Measurements from ENCODE around the gene ANKS3.

ANKS3 gene, protein sequence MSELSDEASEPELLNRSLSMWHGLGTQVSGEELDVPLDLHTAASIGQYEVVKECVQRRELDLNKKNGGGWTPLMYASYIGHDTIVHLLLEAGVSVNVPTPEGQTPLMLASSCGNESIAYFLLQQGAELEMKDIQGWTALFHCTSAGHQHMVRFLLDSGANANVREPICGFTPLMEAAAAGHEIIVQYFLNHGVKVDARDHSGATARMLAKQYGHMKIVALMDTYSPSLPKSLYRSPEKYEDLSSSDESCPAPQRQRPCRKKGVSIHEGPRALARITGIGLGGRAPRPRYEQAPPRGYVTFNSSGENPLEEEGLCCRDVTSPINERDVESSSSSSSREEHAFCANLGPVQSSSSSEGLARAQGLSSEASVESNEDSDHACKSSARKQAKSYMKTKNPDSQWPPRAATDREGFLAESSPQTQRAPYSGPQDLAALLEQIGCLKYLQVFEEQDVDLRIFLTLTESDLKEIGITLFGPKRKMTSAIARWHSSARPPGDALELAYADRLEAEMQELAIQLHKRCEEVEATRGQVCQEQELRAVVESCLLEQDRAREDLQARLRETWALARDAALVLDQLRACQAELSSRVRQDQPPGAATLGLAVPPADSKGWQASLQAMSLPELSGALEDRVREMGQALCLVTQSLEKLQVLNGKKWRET

DNA sequence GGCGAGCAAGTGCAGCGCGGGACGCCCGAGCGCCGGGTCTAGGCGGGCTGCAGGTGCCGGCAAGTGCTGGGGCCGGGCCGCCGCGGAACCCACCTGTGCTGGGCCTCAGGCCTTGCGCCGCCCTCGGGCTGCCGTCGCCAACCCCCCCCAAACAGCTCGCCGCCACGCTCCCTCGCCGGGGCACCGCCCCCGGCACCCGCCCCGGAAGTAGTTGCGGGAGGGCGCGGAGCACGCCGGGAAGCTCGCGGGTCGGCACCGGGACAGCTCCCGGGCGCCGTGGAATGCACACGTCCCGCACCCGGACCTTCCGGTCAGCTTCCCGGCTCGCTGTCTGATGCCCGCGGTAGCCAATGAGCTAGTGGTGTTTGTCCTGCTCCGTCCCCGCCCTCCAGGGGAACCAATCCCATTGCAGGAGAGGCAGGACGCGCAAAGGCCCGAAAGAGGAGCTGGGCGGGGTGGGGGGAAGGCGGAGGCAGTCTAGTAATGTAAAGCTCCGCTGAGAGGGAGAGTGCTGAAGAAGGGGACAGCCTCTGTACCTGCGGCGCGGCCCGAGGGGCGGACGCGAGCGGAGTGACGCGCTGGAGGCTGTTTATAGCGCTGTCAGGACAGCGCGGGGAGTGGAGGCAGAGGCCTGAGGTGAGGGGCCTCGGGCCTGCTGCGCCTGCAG lies at the start of gene ANKS3, which contains the start of gene DNAAF8:
Gene ANKS3 (minus strand): TSS at position 209 of the 667 bp plus-strand sequence. CDS start 4,122 bp downstream, outside the sequence.
Gene DNAAF8 (plus strand): TSS at position 475 of the 667 bp plus-strand sequence. CDS start 1,978 bp downstream, outside the sequence.
- DNase-seq, result peak; percentile 40 to 47

GRCh38 chr16:4783251-4783950 lies 49.3 kb upstream of the ANKS3 start:
- DNase-seq, result no peak

DNA sequence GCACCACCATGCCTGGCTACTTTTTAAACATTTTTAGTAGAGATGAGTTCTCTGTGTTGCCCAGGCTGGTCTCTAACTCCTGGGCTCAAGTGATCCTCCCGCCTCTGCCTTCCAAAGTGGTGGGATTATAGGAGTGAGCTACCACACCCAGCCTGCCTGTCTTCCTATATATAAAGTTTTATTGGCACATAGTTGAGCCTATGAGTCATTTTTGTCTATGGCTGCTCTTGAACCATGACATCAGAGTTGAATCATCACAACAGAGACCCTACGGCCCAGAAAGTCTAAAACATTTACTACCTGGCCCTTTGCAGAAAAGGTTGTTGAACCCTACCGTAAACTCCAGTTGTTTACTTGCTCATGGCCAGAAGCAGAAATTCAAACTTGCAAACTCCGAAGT lies 46.2 kb upstream of the ANKS3 start:
- DNase-seq, result no peak

DNA sequence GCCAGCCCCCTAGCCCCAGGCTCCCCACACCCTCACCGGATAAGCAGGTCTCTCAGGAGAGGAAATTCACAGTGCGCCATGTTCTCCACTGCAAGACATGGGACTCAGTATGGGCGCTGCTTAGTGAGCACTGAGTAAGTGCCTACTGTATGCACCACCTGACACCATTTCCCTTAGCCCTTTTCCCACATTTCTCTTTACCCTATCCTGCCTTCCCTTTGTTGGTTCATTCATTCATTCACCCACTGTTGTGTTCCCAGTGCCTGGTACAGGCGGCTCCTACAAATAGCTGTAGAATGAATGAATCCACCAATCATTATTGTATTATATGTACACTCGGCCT lies 44.0 kb upstream of the ANKS3 start:
- no peak for DNase-seq

- DNase-seq, result no peak
These were observed 43.4 kb upstream of the ANKS3 start for GRCh38 chr16:4777339-4778049.

DNA sequence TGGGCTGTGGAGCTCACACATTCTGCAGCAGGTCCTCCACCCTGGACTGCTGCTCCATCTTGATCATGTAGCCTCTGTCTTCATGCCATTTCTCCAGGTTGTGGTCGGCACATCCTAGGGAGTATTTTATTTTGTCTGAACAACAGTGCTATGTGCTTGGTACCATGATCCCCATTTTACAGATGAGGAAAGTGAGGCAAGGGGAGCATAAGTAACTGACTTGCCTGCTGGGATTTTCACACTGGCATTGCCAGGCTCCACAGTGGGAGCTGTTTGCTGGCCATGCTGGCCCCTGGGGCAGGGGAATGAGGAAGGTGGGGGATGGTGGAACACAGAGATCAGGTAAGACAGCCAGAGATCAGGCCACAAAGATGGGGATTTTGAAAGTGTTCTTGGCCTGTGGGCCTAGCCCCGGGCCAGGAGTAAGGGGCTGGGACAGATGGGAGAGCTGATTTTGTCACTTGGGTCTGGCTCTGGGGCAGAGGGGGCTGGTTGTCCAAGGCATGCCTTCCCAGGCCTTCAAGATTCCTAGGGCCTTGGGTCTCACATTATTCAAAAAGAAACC lies 42.2 kb upstream of the ANKS3 start:
- DNase-seq, result no peak

- no peak for DNase-seq
These were observed 40.9 kb upstream of the ANKS3 start for GRCh38 chr16:4775005-4775404.

DNA sequence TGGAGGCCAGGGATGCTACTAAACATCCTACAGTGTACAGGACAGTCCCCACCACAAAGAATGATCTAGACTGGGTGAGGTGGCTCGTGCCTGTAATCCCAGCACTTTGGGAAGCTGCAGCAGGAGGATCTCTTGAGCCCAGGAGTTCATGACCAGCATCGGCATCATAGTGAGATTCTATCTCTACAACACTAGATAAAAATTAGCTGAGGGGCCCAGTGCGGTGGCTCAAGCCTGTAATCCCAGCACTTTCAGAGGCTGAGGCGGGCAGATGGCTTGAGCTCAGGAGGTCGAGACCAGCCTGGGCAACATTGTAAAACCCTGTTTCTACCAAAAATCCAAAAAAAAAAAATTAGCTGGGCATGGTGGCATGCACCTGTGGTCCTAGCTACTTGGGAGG lies 38.3 kb upstream of the ANKS3 start:
- DNase-seq, result no peak

DNA sequence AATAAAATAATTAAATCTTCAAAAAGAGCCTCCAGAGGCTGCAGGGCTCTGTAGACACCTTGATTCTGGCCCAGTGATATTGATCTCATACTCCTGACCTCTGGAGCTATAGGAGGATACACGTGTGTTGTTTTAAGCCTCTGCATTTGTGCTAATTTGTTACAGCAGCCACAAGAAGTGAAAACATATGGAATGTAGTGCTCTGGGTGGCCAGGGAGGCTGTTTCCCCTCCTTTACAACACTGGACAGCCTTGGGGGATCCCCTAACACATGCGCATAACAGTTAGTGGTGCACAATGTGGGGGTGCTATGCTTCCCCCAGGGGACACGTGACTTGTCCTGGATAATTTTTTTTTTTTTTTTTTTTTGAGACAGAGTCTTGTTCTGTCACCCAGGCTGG lies 37.6 kb upstream of the ANKS3 start:
- DNase-seq, result no peak

- no peak for DNase-seq
These were observed 35.2 kb upstream of the ANKS3 start for GRCh38 chr16:4769306-4769638.

DNA sequence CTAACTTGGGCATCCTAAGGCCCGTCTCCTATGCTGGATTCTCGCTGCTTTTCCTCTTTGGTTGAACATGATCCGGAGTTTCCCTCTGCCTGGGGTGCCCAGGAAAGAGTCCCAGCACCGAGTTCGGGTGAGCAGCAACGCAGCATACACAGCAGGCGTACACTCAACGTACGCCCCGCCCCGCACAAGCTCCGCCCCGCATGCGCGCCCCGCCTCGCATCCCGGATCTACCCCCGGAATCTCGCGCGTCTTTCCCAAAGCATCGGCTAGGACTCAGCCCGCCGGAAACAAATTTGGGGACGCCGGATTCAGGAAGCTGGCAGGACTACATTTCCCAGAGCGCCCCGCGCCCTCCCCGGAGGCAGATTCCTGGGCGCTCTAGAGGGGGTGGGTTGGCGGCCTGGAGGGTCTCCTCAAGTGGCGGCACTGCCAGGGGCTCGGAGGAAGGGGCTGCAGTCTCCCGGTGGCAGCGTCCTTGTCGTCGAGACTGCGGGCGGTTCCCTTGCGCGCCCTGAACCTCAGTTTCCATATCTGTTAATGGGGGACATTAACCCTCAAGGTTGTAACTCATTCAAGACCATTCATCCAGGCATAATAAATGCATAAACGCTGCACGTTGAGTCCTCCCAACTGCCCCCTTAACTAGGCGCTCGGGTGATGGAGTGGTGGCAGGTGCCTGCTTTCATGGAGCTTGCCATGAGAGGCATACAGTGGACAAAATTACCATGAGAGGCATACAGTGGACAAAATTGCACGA lies 34.7 kb upstream of the ANKS3 start:
- peak; percentile 59 to 71 for DNase-seq

DNA sequence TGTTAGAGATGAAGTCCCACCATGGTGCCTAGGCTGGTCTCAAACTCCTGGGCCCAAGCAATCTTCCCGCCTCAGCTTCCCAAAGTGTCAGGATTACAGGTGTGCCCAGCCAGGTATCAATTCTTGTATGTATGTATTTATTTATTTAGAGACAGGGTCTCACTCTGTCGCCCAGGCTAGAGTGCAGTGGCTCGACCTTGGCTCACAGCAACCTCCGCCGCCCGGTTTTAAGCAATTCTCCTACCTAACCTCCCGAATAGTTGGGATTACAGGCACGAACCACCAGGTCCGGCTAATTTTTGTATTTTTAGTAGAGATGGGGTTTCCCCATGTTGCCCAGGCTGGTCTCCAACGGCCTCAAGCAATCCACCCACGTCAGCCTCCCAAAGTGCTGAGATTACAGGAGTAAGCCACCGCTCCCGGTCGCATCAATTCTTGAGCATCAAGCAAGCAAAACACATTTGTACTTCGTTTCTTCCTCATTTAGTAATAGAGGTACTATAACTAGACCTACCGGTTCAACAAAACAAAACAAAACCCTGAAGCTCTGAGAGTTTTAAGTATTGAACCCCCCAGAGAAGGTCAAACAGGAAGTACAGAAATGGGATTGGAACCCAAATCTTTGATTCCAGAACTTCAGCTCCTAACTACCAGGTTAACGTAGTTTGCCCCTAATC lies 33.9 kb upstream of the ANKS3 start:
- peak in 1 of 2 experiments; percentile 8 for DNase-seq

DNA sequence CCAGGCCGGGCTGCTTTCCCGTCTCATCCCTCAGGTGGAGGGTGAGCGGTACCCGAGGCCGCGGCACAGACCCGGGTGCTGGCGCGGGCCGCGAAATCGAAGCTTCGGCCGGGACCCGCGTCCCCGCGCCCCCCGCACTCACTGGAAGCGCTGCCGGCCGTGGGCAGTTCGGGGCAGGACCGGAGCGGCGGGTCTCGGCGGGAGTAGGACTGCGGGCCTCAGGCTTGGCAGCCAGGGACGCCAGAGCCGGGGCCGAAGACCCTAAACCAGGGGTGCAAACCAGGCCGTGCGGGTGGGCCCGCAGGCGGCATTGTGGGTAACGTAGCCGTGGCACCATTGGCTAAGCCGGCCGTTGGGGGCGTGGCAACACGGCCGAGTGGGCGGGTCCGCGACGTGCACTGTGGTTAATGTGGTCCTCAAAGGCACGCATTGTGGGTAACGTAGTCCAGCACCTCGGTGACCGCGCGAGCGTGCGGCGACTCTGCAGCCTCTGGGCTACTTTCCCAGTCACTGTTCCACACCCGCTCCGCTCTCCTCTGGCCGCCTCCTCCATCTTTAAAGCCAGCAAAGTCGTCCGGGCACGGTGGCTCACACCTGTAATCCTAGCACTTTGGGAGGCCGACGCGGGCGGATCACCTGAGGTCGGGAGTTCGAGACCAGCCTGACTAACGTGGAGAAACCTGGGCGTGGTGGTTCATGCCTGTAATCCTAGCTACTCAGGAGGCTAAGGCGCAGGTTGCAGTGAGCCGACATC lies 33.0 kb upstream of the ANKS3 start, which contains the start of gene ZNF500:
Gene ZNF500 (minus strand): TSS at position 288 of the 754 bp plus-strand sequence. CDS start 1,184 bp downstream, outside the sequence.
- DNase-seq, result peak; percentile 38 to 55

DNA sequence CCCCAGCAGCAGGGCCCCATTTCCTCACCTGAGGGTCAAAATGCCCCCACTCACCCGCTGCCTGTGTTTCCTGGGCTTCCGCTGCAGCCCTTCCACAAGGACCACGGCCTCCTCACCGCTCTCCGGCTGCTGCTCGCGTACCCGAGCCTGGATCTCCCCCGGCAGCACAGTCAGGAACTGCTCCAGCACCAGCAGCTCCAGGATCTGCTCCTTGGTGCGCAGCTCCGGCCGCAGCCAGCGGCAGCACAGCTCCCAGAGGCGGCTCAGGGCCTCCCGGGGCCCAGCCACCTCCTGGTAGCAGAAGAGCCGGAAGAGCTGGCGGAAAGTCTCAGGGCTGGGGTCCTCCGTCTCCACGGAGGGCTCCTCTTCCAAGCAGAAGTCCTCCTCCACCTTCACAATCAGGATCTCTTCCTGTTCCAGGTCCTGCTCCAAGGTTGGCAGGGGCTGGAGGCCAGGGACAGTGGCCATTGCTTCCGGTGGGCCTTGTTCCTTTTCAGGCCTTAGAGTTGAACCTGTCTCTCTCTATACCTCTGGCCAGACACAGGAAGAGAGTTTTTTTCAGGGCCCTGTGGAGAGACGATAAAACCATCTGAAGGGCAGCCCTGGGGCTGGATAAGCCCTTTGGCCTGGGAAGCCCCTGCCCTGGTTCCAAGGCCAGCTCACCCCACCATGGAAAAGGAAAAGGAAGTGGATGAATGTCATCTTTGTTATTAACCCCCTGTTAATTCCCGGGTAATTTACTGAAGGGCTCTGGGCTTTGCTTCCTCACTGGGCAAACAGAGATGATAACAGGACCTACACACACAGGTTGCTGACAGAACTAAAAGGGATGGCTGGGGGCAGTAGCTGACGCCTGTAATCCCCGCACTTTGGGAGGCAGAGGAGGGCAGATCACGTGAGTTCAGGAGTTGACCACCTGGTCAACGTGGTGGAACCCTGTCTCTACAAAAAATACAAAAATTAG lies 31.7 kb upstream of the ANKS3 start:
- no peak for DNase-seq

GRCh38 chr16:4763791-4764190 lies 29.7 kb upstream of the ANKS3 start:
- DNase-seq, result no peak

DNA sequence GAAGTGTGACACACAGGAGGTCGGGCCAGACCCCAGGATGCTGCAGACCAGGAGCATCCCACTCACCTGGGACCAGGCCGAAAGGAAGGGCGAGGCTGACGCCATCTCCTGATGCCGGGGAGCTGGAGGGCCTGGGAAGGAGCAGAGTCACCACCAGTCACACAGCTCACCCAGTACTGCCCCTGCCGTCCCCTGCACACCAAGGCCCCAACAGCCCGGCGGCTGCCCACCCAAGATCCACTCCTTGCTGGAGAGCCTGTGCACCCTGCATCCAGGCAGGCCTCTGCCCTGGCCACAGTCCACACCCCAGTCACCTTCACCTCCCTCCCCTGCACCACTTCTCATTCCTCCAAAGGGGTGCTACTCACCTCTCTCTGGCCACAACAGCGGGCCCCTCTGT lies 28.1 kb upstream of the ANKS3 start:
- DNase-seq, result no peak

GRCh38 chr16:4760221-4760910 lies 26.3 kb upstream of the ANKS3 start:
- no peak for DNase-seq

DNA sequence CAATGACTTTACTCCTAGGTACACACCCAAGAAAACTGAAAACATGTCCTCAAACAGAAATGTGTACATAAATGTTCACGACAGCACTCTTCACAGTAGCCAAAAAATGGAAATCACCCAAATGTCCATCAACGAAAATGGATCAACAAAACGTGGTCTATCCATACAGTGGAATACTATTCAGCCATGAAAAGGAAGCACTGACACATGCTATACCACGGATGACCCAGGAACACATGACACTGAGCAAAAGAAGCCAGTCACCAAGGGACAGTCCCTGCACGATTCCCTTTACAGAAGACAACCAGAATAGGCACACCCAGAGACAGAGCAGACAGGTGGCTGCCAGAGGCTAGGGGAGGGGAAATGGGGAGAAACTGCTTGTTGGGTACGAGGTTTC lies 21.6 kb upstream of the ANKS3 start:
- no peak for DNase-seq

All from Kasumi-1 (cell line).